ENCODE data around the gene ARMS2. TPM values are rescaled to one million over a fixed set of nuclear protein-coding genes. Genes with fewer than 3 reads are reported as not detected.

ARMS2 gene
- total RNA-seq, 1 experiment from 2014 or later, result not detected

- DNase-seq (ENCODE audit: low read depth), result no peak
- in situ Hi-C loops (cut with HindIII; ENCODE audit: low pct_unique_long_range_greater_than_20kb, low sequenced_read_pairs), result no loop called here
These were observed 30.0 kb downstream of the ARMS2 start for GRCh38 chr10:122484276-122485060.

DNA sequence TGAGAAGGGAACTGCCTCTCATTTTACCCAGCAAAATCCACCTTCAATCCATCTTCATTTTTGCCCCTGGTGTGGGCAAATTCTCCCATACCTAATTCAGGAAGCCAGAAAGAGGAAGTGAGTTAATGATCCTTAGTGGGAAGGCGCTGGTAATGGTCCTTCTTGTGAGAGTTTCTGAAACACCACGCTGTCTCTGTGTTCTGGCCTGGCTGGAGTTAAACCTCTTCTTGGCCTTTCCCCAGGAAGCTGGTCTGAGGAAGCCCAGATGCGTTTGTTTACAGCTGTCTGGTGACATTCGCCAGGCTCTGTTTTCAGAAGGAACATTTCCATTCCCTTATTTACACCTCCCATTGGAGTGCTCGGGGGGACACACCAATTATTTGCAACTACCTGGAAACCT is 31.2 kb downstream of the ARMS2 start:
- no peak for DNase-seq (ENCODE audit: low read depth)
- in situ Hi-C loops (cut with HindIII; ENCODE audit: low pct_unique_long_range_greater_than_20kb, low sequenced_read_pairs), result no loop called here

DNA sequence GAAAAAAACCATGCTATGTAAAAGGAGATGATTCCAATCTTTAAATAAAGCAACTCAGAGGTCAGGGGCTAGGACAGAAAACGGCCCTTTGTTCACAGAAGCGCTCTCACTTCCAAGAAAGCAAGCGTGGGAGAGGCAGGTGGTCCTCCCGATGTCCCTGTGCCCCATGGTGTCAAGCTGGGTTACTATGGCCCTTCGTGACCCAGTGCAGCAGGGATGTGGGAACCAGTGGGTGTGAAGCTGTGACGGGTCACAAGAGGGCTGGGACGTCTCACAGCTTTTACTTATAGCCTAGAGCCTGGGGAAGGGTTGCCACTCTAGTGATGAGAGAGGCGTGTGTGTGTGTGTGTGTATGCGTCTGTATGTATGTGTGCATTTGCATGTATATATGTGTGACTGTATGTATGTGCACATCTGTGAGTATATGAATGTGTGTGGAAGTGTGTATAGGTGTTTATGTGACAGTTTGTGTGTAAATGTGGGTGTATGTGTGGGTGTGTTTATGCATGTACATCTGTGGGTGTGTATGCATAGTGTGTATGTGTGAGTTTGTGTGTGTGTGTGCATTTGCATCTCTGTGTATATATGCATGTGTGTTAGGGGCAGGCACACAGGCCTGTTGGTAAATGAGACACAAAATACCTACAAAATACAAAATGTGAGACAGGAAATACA is 32.1 kb downstream of the ARMS2 start:
- no peak for DNase-seq (ENCODE audit: low read depth)
- in situ Hi-C loops (cut with HindIII; ENCODE audit: low pct_unique_long_range_greater_than_20kb, low sequenced_read_pairs), result no loop called here

DNA sequence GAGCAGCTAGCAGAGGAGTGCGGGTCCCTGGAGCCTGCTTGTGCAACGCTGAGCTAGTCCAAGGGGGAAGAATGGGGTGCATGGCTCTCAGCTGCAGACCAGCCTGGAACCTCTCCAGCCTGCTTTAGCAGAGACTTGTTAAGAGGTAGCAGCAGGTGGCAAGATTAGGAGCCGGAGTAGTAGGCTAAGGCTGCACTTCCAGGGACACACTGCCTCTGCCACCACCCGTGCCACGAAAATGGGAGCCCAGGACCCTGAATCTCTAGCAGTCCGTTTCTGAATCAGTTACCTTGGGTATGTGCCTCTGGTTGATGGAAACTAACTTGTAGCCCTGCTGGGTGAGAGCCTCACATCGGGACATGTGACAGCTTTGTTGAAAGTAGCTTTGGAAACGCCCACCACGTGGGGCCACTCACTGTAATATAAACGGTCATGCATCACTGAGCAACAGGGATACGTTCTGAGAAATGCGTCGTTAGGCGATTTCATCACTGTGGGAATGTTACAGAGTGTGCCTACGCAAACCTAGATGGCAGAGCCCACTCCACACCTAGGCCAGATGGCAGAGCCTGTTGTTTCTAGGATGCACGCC is 32.8 kb downstream of the ARMS2 start:
- DNase-seq (ENCODE audit: low read depth), result peak; percentile 71
- in situ Hi-C loops (cut with HindIII; ENCODE audit: low pct_unique_long_range_greater_than_20kb, low sequenced_read_pairs), result no loop called here

DNA sequence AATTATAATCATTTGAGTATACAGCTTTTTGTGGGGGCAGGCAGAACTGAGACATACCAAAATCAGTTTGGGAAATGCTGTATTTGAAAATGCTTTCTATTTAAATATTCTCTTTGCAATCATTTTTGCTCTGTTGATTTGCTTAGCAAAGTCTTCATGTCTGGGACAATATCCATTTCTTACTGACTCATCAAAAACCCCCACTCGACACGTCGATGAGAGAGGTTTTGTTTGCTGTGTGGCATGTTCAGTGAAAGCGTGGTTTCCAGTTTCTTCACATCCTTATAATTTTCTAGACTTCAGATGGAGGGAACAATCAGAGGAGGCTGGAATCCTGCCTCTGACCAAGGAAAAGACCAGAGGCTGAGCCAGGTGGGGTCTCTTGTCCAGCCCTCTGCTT is 35.8 kb downstream of the ARMS2 start:
- in situ Hi-C loops (cut with HindIII; ENCODE audit: low pct_unique_long_range_greater_than_20kb, low sequenced_read_pairs), result no loop called here

GRCh38 chr10:122490786-122491680 is 36.6 kb downstream of the ARMS2 start:
- DNase-seq (ENCODE audit: low read depth), result no peak
- in situ Hi-C loops (cut with HindIII; ENCODE audit: low pct_unique_long_range_greater_than_20kb, low sequenced_read_pairs), result no loop called here

More for the DNA sequence above, 35.8 kb downstream of the ARMS2 start:
- DNase-seq (ENCODE audit: low read depth), result no peak

DNA sequence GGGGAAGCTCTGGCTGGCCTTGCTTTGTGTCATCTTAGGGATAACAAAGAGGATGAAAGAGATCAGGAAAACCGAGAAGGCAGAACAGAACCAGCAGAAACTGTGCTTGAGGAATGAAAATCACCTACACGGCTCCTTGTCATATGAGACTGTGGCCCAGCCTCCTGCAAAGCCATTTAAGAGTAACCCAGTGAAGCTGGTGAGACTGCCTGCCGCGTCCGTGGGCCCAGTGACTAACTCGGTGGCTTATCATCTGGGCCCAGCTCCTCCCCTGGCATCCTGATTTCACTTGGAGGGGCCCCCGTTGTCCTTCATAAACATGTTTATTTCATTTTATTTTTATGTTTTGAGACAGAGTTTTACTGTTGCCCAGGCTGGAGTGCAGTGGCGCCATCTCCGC is 37.6 kb downstream of the ARMS2 start:
- in situ Hi-C loops (cut with HindIII; ENCODE audit: low pct_unique_long_range_greater_than_20kb, low sequenced_read_pairs), result no loop called here
- no peak for DNase-seq (ENCODE audit: low read depth)

DNA sequence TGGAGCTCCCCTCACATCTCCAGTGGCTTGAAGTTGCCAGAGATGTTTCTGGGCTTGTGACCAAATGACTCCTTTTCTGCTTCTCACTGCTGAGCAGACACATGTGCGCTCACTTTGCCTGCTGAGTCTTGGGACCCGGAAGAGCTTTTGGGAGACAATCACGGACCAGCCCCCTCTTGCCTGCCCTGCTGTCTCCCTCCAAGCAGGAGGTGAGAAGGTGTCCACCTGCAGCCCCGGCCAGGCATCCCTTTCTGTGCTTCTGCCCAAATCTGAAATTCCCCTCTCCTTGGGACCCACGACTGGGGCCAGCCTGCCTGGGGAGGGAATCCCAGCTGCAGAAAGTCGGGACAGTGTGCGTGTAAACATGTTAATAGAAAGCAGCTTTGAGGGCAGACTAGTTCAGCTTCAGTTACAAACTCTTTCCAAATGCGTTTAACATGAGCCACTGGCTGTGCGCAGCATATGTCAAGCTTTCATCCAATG is 38.6 kb downstream of the ARMS2 start:
- DNase-seq (ENCODE audit: low read depth), result no peak
- in situ Hi-C loops (cut with HindIII; ENCODE audit: low pct_unique_long_range_greater_than_20kb, low sequenced_read_pairs), result no loop called here

DNA sequence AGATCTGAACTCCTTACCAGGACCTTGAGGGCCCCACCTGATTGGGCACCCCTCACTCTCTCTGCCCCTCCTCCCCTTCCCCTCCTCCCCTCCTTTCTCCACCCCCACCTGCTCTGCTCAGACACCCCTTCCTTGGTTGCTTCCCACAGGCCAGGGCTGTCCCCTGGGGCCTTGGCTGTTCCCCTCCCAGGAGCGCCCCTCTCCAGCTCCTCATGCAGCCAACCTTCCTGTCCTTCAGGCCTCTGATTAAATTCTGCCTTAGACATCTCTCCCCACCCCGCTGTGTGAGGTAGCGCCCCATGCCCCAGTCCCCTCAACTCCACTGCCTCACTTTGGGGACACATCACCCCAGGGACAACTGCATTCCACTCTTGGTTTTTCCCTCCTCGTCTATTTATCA is 39.3 kb downstream of the ARMS2 start:
- in situ Hi-C loops (cut with HindIII; ENCODE audit: low pct_unique_long_range_greater_than_20kb, low sequenced_read_pairs), result no loop called here
- DNase-seq (ENCODE audit: low read depth), result no peak

- DNase-seq (ENCODE audit: low read depth), result no peak
- in situ Hi-C loops (cut with HindIII; ENCODE audit: low pct_unique_long_range_greater_than_20kb, low sequenced_read_pairs), result no loop called here
These were observed 39.8 kb downstream of the ARMS2 start for GRCh38 chr10:122494173-122494820.

- in situ Hi-C loops (cut with HindIII; ENCODE audit: low pct_unique_long_range_greater_than_20kb, low sequenced_read_pairs), result no loop called here
- peak; percentile 8 for DNase-seq (ENCODE audit: low read depth)
These were observed 40.4 kb downstream of the ARMS2 start for GRCh38 chr10:122494833-122495232.

- in situ Hi-C loops (cut with HindIII; ENCODE audit: low pct_unique_long_range_greater_than_20kb, low sequenced_read_pairs), result no loop called here
- DNase-seq (ENCODE audit: low read depth), result no peak
These were observed 41.2 kb downstream of the ARMS2 start for GRCh38 chr10:122495406-122496340.

GRCh38 chr10:122497241-122497640 is 42.8 kb downstream of the ARMS2 start:
- in situ Hi-C loops (cut with HindIII; ENCODE audit: low pct_unique_long_range_greater_than_20kb, low sequenced_read_pairs), result no loop called here
- no peak for DNase-seq (ENCODE audit: low read depth)

- DNase-seq (ENCODE audit: low read depth), result no peak
- in situ Hi-C loops (cut with HindIII; ENCODE audit: low pct_unique_long_range_greater_than_20kb, low sequenced_read_pairs), result no loop called here
These were observed 44.1 kb downstream of the ARMS2 start for GRCh38 chr10:122498521-122498920.

- DNase-seq (ENCODE audit: low read depth), result no peak
- in situ Hi-C loops (cut with HindIII; ENCODE audit: low pct_unique_long_range_greater_than_20kb, low sequenced_read_pairs), result no loop called here
These were observed 44.6 kb downstream of the ARMS2 start for GRCh38 chr10:122499012-122499411.

GRCh38 chr10:122499491-122499941 is 45.1 kb downstream of the ARMS2 start:
- in situ Hi-C loops (cut with HindIII; ENCODE audit: low pct_unique_long_range_greater_than_20kb, low sequenced_read_pairs), result no loop called here
- no peak for DNase-seq (ENCODE audit: low read depth)

DNA sequence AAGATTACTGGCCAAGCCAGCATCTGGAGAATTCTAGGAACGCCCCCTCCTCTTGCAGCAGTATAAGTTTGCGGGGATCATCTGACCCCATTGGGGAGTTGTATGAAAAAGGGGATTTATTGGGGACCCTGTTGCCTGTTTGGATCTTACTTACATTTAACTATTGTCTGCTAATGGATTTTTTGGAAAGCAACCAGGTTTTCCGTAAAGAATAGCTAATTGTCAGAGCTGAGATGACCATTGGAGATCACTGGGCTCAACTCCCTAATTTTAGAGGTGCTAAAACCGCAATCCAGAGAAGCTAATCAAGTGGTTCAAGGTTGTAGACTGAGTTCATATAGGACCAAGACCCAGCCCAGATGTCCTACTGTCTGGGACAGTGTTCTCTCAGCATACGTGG is 45.7 kb downstream of the ARMS2 start:
- in situ Hi-C loops (cut with HindIII; ENCODE audit: low pct_unique_long_range_greater_than_20kb, low sequenced_read_pairs), result no loop called here
- no peak for DNase-seq (ENCODE audit: low read depth)

All from Caki2 (cell line).